HepG2 (cell line): ENCODE results near the gene ZBTB8OS. TPM values are rescaled to one million over a fixed set of nuclear protein-coding genes. Genes with fewer than 3 reads are reported as not detected.

Experiments used
- AGO2 ChIP-seq: fragments of 200-400 bp; formaldehyde crosslinking; optimal IDR thresholded peaks from 2 replicates; pipeline ENCODE3; 2017; ENCODE audit warnings: mild to moderate bottlenecking, low read depth, low read length, moderate library complexity
- CEBPB ChIP-seq: IDR thresholded peaks from 2 replicates; pipeline ENCODE4 v1.6.1; 2011; ENCODE audit warnings: low read depth, low read length, improper control_type of control experiment, borderline replicate concordance
- EHMT2 ChIP-seq: fragments of 200-600 bp; sonication (generic); IDR thresholded peaks from 2 replicates; pipeline ENCODE4 v1.7.0; 2017; ENCODE audit warnings: antibody characterized with exemption, low read depth, low read length, borderline replicate concordance
- ETV5 ChIP-seq: IDR thresholded peaks from 2 replicates; pipeline ENCODE4 v1.6.1; 2018; ENCODE audit warnings: missing biosample characterization, missing genetic modification reagents, inconsistent platforms, borderline replicate concordance
- IKZF4 ChIP-seq: sonication (generic); formaldehyde crosslinking; IDR thresholded peaks from 2 replicates; pipeline ENCODE4 v1.5.1; 2020; ENCODE audit warnings: borderline replicate concordance, mild to moderate bottlenecking, low read depth, missing genetic modification reagents; ENCODE audit errors: not compliant biosample characterization
- IRF2 ChIP-seq: IDR thresholded peaks from 2 replicates; pipeline ENCODE4 v1.6.1; 2018; ENCODE audit warnings: missing genetic modification reagents, missing compliant biosample characterization
- NCOA2 ChIP-seq: sonication (generic); formaldehyde crosslinking; IDR thresholded peaks from 2 replicates; pipeline ENCODE4 v1.8.0; 2022; ENCODE audit warnings: inconsistent platforms
- SMARCE1 ChIP-seq: fragments of 450-650 bp; IDR thresholded peaks from 2 replicates; pipeline ENCODE4 v1.6.1; 2017; ENCODE audit warnings: borderline replicate concordance
- SMC3 ChIP-seq: IDR thresholded peaks from 2 replicates; pipeline ENCODE4 v1.6.1; 2011; ENCODE audit warnings: low read length, improper control_type of control experiment
- SOX5 ChIP-seq: IDR thresholded peaks from 2 replicates; pipeline ENCODE4 v1.6.1; 2016; ENCODE audit warnings: borderline replicate concordance
- SP4 ChIP-seq: sonication (generic); formaldehyde crosslinking; IDR thresholded peaks from 2 replicates; pipeline ENCODE4 v1.8.1; 2023; ENCODE audit warnings: mild to moderate bottlenecking, missing genetic modification reagents
- ZFP36L1 ChIP-seq: sonication (generic); formaldehyde crosslinking; IDR thresholded peaks from 2 replicates; pipeline ENCODE4 v1.8.0; 2022; ENCODE audit warnings: mild to moderate bottlenecking, missing genetic modification reagents, moderate library complexity
- ZNF10 ChIP-seq: sonication (generic); formaldehyde crosslinking; IDR thresholded peaks from 2 replicates; pipeline ENCODE4 v1.4.0; 2020; ENCODE audit warnings: mild to moderate bottlenecking, low read depth, missing genetic modification reagents, borderline replicate concordance
- ZNF124 ChIP-seq: sonication (generic); formaldehyde crosslinking; IDR thresholded peaks from 2 replicates; pipeline ENCODE4 v1.4.0; 2020; ENCODE audit warnings: missing genetic modification reagents
- ZNF432 ChIP-seq: sonication (generic); formaldehyde crosslinking; IDR thresholded peaks from 2 replicates; pipeline ENCODE4 v1.5.0; 2020; ENCODE audit warnings: missing genetic modification reagents, mild to moderate bottlenecking, borderline replicate concordance
- ZNF546 ChIP-seq: sonication (generic); formaldehyde crosslinking; conservative IDR thresholded peaks from 2 replicates; pipeline ENCODE4 v1.8.1; 2023; ENCODE audit warnings: mild to moderate bottlenecking, missing genetic modification reagents
- ZNF562 ChIP-seq: sonication (generic); formaldehyde crosslinking; IDR thresholded peaks from 2 replicates; pipeline ENCODE4 v1.8.0; 2022; ENCODE audit warnings: missing genetic modification reagents, borderline replicate concordance
- ZNF724P ChIP-seq: sonication (generic); formaldehyde crosslinking; IDR thresholded peaks from 2 replicates; pipeline ENCODE4 v1.8.0; 2022; ENCODE audit warnings: missing genetic modification reagents, borderline replicate concordance
- polyA plus RNA-seq, 8 experiments: library from polyadenylated mRNA; depleted of rRNA in 3 of 8; stranded (reverse) in 7 of 8; unstranded in 1 of 8; fragments of >200 nt; fragmentation: Illumina TruSeq in 4 of 8; extraction: Trizol in 4 of 8; gene quantifications; 2 replicates each; pipeline versions ENCODE4 v1.2.1 to v1.2.3, GENCODE V29; 2011 to 2016; ENCODE audit warnings: low read depth in 4 of 8, missing spikeins in 1 of 8, mixed read lengths in 1 of 8; ENCODE audit not compliant: insufficient read depth in 1 of 8
- total RNA-seq, 5 experiments: library from RNA; depleted of rRNA; stranded (reverse); fragments of >200 nt; fragmentation: Illumina TruSeq; extraction: Trizol; gene quantifications; 2 replicates each; pipeline ENCODE4 v1.2.3, GENCODE V29; 2016; ENCODE audit warnings: low read depth in 1 of 5
- TF ChIP-seq, protein P1 (sequence below): sonication (generic); formaldehyde crosslinking; IDR thresholded peaks from 2 replicates; pipeline ENCODE4 v1.4.0; 2020; ENCODE audit warnings: mild to moderate bottlenecking, low read depth, missing genetic modification reagents
- TF ChIP-seq, protein P2 (sequence below): sonication (generic); formaldehyde crosslinking; IDR thresholded peaks from 2 replicates; pipeline ENCODE4 v1.8.0; 2022; ENCODE audit warnings: mild to moderate bottlenecking, missing genetic modification reagents
- TF ChIP-seq, protein P3 (sequence below): IDR thresholded peaks from 2 replicates; pipeline ENCODE4 v1.6.1; 2016
- TF ChIP-seq, protein P4 (sequence below): sonication (generic); formaldehyde crosslinking; IDR thresholded peaks from 2 replicates; pipeline ENCODE4 v1.4.0; 2020; ENCODE audit warnings: missing genetic modification reagents
- TF ChIP-seq, protein P5 (sequence below): sonication (generic); formaldehyde crosslinking; IDR thresholded peaks from 2 replicates; pipeline ENCODE4 v1.4.0; 2020; ENCODE audit warnings: missing genetic modification reagents

The ZBTB8OS gene
- total and polyA plus RNA-seq, 2 of the 13 experiments (the other 11 are each of a cell fraction or from before 2014, with no cell fraction given), result 57.7 to 84.8 TPM

DNA sequence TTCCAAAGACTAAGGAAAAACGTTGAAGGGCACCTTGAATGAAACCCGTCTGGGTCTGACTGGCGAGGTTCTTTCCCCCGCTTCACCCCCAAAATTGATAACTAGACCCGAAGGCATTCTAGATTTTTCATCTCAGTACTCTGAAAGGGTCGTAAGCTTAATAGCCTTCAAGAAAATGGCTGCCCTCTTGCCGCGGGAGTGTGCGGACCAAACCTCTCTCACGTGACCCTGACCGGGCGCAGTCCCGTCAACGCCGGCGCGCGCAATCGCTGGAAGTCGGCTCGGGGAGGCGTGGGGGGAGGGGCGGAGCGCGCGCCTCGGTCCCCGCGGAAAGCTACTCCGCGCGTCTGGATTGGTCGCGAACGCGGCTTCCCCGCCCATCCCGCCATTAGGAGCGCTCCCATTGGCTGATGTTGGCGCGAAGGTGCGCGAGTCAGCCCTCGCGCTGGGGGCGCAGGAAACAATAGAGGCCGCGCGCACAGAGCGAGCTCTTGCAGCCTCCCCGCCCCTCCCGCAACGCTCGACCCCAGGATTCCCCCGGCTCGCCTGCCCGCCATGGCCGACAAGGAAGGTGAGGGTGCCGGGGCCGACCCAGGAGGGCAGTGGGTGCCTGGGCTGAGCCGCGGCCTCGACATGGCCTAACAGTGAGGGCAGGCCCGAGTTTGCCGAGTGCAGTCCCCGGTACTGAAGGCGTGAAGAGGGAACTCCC, 556 bp upstream of the ZBTB8OS start, which contains the start of gene RBBP4 (continued):
- TF ChIP-seq ZNF432 (no peak), ZNF124 (no peak), ZNF724P (CRISPR knock-in tag) (peak; percentile 78; the same call in 1 of the 2 replicates), IKZF4 (peak; percentile 32), SMC3 (no peak), SMARCE1 (no peak), IRF2 (0 out of 2 replicates have a peak, but pooled peaks have one; percentile 6), CEBPB (no peak), EHMT2 (peak; percentile 57; the same call in 1 of the 2 replicates), SP4 (peak; percentile 63; the same call in 1 of the 2 replicates), SOX5 (CRISPR knock-in tag) (peak; percentile 70; the same call in 1 of the 2 replicates), ETV5 (CRISPR knock-in tag) (no peak; the same call in 1 of the 2 replicates), NCOA2 (CRISPR knock-in tag) (peak; percentile 14; the same call in 1 of the 2 replicates), ZFP36L1 (peak; percentile 98), ZNF562 (CRISPR knock-in tag) (no peak), ZNF546 (CRISPR knock-in tag) (peak; percentile 96), AGO2 (no peak), ZNF10 (CRISPR knock-in tag) (no peak)
- TF ChIP-seq, protein P1, sequence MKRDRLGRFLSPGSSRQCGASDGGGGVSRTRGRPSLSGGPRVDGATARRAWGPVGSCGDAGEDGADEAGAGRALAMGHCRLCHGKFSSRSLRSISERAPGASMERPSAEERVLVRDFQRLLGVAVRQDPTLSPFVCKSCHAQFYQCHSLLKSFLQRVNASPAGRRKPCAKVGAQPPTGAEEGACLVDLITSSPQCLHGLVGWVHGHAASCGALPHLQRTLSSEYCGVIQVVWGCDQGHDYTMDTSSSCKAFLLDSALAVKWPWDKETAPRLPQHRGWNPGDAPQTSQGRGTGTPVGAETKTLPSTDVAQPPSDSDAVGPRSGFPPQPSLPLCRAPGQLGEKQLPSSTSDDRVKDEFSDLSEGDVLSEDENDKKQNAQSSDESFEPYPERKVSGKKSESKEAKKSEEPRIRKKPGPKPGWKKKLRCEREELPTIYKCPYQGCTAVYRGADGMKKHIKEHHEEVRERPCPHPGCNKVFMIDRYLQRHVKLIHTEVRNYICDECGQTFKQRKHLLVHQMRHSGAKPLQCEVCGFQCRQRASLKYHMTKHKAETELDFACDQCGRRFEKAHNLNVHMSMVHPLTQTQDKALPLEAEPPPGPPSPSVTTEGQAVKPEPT (CRISPR knock-in tag), result no peak; the same call in 1 of the 2 replicates
- TF ChIP-seq, protein P2, sequence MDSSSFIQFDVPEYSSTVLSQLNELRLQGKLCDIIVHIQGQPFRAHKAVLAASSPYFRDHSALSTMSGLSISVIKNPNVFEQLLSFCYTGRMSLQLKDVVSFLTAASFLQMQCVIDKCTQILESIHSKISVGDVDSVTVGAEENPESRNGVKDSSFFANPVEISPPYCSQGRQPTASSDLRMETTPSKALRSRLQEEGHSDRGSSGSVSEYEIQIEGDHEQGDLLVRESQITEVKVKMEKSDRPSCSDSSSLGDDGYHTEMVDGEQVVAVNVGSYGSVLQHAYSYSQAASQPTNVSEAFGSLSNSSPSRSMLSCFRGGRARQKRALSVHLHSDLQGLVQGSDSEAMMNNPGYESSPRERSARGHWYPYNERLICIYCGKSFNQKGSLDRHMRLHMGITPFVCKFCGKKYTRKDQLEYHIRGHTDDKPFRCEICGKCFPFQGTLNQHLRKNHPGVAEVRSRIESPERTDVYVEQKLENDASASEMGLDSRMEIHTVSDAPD (CRISPR knock-in tag), result peak; percentile 18; the same call in 1 of the 2 replicates
- TF ChIP-seq, protein P3, sequence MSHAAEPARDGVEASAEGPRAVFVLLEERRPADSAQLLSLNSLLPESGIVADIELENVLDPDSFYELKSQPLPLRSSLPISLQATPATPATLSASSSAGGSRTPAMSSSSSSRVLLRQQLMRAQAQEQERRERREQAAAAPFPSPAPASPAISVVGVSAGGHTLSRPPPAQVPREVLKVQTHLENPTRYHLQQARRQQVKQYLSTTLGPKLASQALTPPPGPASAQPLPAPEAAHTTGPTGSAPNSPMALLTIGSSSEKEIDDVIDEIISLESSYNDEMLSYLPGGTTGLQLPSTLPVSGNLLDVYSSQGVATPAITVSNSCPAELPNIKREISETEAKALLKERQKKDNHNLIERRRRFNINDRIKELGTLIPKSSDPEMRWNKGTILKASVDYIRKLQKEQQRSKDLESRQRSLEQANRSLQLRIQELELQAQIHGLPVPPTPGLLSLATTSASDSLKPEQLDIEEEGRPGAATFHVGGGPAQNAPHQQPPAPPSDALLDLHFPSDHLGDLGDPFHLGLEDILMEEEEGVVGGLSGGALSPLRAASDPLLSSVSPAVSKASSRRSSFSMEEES, result peak; percentile 88
- TF ChIP-seq, protein P4, sequence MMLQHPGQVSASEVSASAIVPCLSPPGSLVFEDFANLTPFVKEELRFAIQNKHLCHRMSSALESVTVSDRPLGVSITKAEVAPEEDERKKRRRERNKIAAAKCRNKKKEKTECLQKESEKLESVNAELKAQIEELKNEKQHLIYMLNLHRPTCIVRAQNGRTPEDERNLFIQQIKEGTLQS (CRISPR knock-in tag), result 0 out of 2 replicates have a peak, but pooled peaks have one; percentile 47
- TF ChIP-seq, protein P5, sequence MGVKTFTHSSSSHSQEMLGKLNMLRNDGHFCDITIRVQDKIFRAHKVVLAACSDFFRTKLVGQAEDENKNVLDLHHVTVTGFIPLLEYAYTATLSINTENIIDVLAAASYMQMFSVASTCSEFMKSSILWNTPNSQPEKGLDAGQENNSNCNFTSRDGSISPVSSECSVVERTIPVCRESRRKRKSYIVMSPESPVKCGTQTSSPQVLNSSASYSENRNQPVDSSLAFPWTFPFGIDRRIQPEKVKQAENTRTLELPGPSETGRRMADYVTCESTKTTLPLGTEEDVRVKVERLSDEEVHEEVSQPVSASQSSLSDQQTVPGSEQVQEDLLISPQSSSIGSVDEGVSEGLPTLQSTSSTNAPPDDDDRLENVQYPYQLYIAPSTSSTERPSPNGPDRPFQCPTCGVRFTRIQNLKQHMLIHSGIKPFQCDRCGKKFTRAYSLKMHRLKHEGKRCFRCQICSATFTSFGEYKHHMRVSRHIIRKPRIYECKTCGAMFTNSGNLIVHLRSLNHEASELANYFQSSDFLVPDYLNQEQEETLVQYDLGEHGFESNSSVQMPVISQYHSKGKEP (CRISPR knock-in tag), result no peak
